Thyroid gland (tissue), 4 donors: ENCODE results near the gene ATE1.

ENCODE experiments used
- CTCF ChIP-seq, 6 experiments: fragments of 200-600 bp in 3 of 6; fragments of 450-650 bp in 3 of 6; sonication (generic) in 3 of 6; IDR thresholded peaks; one replicate each; pipeline ENCODE4 v1.5.1; 2016 to 2019; ENCODE audit warnings: antibody characterized with exemption in 6 of 6, mild to moderate bottlenecking in 2 of 6, inconsistent platforms in 1 of 6, moderate library complexity in 1 of 6
- POLR2A ChIP-seq, 2 donors: fragments of 450-650 bp; IDR thresholded peaks; one replicate each; pipeline ENCODE4 v1.6.1; 2017; ENCODE audit warnings: antibody characterized with exemption in 2 of 2, mild to moderate bottlenecking in 2 of 2, moderate library complexity in 1 of 2

GRCh38 chr10:121772884-121773283, 154.9 kb downstream of the ATE1 start:
- TF ChIP-seq POLR2A (IDR thresholded peaks at IDR 0.05) = no peak
- TF ChIP-seq CTCF (IDR thresholded peaks at IDR 0.05) = no peak
